ENCODE results near the gene HSPA6.

Gene HSPA6

DNA sequence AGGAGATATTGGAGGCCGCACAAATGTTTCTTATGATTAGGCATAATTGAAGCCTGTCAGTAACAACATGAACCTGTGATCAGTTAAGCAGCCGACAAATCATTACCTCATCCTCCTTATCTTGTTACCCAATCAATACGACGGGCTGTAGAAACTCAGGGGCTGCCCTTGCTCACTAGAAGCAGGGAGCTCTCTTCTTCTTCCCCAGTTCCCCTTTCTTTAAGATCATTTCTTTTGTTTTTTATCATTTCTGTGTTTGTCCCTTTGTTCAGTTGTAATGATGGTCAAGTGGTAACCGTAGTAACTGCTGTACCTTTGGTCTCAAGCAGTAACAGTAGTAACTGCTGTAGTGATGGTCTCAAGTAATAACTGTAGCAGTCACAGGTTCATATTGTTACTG, 32.9 kb upstream of the HSPA6 start:
- Histone ChIP-seq H3K4me3 (ENCODE audit: low read length) (no peak overlapping the region), H3K4me1 (ENCODE audit: control insufficient read depth, insufficient read depth, low read length) (no peaks in the 10 kb centered on the region), H3K9me3 (ENCODE audit: control insufficient read depth, insufficient read depth, low read length) (no peaks in the 10 kb centered on the region), H3K27me3 (ENCODE audit: control insufficient read depth, insufficient read depth, low read length) (no peaks in the 10 kb centered on the region), H3K36me3 (ENCODE audit: control insufficient read depth, insufficient read depth, low read length) (no peaks in the 10 kb centered on the region), H3K27ac (ENCODE audit: low read length) (no peak overlapping the region)
- no CpG with 5 or more reads among the region's 5 CpGs for WGBS (ENCODE audit: insufficient coverage, insufficient read length)
- no peak for DNase-seq (ENCODE audit: low read depth, low spot score)

DNA sequence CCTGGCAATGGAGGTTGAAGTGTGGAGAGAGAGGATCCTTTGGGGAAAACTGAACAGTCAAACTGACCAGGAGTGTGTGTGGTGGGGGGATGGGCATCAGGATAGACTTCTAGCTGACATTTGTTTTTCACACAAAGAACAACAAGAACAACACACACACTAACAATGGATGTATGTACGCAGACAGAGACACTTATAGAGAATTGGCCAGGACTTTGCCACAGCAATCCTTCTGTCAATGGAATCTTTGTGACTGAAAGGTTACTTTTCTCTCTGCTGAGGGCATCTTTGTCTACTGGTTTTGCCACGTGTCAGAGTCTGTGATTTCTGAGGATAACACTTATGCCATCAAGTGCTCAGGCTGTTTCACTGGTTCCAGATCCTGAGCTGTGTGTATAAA, 31.5 kb upstream of the HSPA6 start:
- DNase-seq (ENCODE audit: low read depth, low spot score) = no peak
- no peak overlapping the region for H3K27ac ChIP-seq (ENCODE audit: low read length)
- no peaks in the 10 kb centered on the region for H3K4me1 ChIP-seq (ENCODE audit: control insufficient read depth, insufficient read depth, low read length)
- H3K9me3 ChIP-seq (ENCODE audit: control insufficient read depth, insufficient read depth, low read length) = no peaks in the 10 kb centered on the region
- no peaks in the 10 kb centered on the region for H3K27me3 ChIP-seq (ENCODE audit: control insufficient read depth, insufficient read depth, low read length)
- no peak overlapping the region for H3K4me3 ChIP-seq (ENCODE audit: low read length)
- WGBS (ENCODE audit: insufficient coverage, insufficient read length) = no CpG with 5 or more reads among the region's 2 CpGs
- no peaks in the 10 kb centered on the region for H3K36me3 ChIP-seq (ENCODE audit: control insufficient read depth, insufficient read depth, low read length)

DNA sequence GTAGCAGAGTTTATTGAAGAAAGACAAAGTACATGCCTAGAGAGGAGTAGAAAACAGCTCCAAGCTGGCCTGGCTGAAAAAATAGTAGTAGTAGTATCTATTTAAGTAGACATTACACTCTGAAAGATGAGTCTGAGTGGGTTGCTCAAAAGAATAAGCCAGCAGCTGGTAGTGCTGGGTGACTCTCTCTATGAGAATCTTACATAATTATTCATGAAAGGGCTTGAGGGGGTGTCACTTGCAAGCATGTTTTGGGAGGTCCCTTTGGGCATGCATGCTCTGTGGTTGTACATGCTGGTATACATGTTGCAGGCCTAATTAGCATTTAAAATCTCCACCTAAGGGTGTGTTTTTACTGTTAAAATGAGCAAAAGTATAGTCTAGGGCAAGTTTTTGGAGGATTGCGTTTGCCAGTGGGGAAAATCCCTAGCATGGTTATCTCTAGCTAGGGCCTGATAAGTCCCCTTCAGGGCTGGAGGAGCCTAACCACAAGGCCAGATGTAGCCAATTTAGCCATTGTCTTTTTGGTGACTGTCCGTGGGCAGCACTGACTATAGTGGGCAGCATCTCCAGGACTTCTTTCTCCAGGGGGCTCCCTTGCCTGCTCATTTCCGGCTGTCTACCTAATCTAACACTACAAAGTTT, 30.1 kb upstream of the HSPA6 start:
- no peak overlapping the region for H3K27ac ChIP-seq (ENCODE audit: low read length)
- no CpG with 5 or more reads among the region's 3 CpGs for WGBS (ENCODE audit: insufficient coverage, insufficient read length)
- H3K4me1 ChIP-seq (ENCODE audit: control insufficient read depth, insufficient read depth, low read length) = no peaks in the 10 kb centered on the region
- no peaks in the 10 kb centered on the region for H3K27me3 ChIP-seq (ENCODE audit: control insufficient read depth, insufficient read depth, low read length)
- no peaks in the 10 kb centered on the region for H3K9me3 ChIP-seq (ENCODE audit: control insufficient read depth, insufficient read depth, low read length)
- no peaks in the 10 kb centered on the region for H3K36me3 ChIP-seq (ENCODE audit: control insufficient read depth, insufficient read depth, low read length)
- no peak overlapping the region for H3K4me3 ChIP-seq (ENCODE audit: low read length)
- no peak for DNase-seq (ENCODE audit: low read depth, low spot score)

DNA sequence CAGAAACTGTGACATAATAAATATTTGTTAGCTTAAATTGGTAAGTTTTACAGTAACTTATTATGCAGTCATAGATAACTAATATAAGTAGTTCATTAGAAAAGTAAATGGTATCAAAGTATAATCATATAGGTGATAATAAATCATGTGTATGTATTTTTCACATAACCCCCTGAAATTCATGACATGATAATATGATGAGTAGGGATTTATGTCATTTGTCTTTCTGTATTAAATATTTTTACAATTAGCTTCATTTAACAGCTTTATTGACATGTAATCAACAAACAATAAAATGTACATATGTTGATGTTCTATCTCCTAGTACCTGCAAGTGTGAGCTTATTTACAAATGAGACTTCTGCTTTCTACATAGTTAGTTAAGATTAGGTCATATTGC, 28.9 kb upstream of the HSPA6 start:
- no peak for DNase-seq (ENCODE audit: low read depth, low spot score)
- H3K27me3 ChIP-seq (ENCODE audit: control insufficient read depth, insufficient read depth, low read length) = no peaks in the 10 kb centered on the region
- H3K27ac ChIP-seq (ENCODE audit: low read length) = no peak overlapping the region
- H3K4me1 ChIP-seq (ENCODE audit: control insufficient read depth, insufficient read depth, low read length) = no peaks in the 10 kb centered on the region
- H3K9me3 ChIP-seq (ENCODE audit: control insufficient read depth, insufficient read depth, low read length) = no peaks in the 10 kb centered on the region
- H3K4me3 ChIP-seq (ENCODE audit: low read length) = no peak overlapping the region
- H3K36me3 ChIP-seq (ENCODE audit: control insufficient read depth, insufficient read depth, low read length) = no peaks in the 10 kb centered on the region

DNA sequence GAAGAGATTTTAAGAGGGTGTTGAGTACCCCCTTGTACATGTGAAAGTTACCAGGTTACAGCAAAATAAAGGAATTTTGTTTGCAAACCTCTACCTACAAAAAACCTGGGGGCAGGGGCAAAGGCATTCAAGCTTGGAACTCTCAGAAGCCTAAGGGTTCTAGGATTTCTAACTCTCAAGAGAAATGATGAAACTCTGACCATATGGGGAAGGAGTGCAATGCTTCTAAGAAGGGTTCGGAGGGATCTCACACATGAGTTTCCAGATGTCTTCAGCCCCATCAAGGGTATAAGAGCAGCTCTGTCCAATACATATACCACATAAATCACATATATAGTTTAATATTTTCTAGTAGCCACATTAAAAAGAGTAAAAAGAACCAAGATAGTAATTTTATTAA, 26.4 kb upstream of the HSPA6 start:
- Histone ChIP-seq H3K9me3 (ENCODE audit: control insufficient read depth, insufficient read depth, low read length) (no peaks in the 10 kb centered on the region), H3K27ac (ENCODE audit: low read length) (no peak overlapping the region), H3K4me3 (ENCODE audit: low read length) (no peak overlapping the region), H3K27me3 (ENCODE audit: control insufficient read depth, insufficient read depth, low read length) (no peaks in the 10 kb centered on the region), H3K4me1 (ENCODE audit: control insufficient read depth, insufficient read depth, low read length) (no peaks in the 10 kb centered on the region), H3K36me3 (ENCODE audit: control insufficient read depth, insufficient read depth, low read length) (no peaks in the 10 kb centered on the region)
- no peak for DNase-seq (ENCODE audit: low read depth, low spot score)
- no CpG with 5 or more reads among the region's 1 CpG for WGBS (ENCODE audit: insufficient coverage, insufficient read length)

DNA sequence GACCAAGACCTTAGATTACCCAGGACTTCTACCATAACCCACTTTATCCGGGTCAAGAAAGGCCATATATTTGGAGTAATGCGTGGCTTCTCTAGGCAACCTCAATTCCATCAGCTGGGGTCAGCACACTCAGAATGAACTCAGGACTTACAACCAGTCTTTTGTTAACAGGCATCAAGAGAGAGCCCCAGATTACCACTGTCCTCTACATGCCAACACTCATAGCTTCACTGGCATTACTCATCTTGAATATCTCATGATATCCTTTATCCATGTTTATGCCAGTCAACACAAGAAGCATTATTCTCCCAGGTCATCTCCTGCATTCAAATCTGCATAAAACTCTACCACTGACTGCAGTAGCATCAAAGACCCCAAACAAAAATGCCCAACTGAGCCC, 25.7 kb upstream of the HSPA6 start:
- WGBS (ENCODE audit: insufficient coverage, insufficient read length) = no CpG with 5 or more reads among the region's 2 CpGs
- Histone ChIP-seq H3K27ac (ENCODE audit: low read length) (no peak overlapping the region), H3K4me3 (ENCODE audit: low read length) (no peak overlapping the region), H3K9me3 (ENCODE audit: control insufficient read depth, insufficient read depth, low read length) (no peaks in the 10 kb centered on the region), H3K4me1 (ENCODE audit: control insufficient read depth, insufficient read depth, low read length) (no peaks in the 10 kb centered on the region), H3K27me3 (ENCODE audit: control insufficient read depth, insufficient read depth, low read length) (no peaks in the 10 kb centered on the region), H3K36me3 (ENCODE audit: control insufficient read depth, insufficient read depth, low read length) (no peaks in the 10 kb centered on the region)
- DNase-seq (ENCODE audit: low read depth, low spot score) = no peak

DNA sequence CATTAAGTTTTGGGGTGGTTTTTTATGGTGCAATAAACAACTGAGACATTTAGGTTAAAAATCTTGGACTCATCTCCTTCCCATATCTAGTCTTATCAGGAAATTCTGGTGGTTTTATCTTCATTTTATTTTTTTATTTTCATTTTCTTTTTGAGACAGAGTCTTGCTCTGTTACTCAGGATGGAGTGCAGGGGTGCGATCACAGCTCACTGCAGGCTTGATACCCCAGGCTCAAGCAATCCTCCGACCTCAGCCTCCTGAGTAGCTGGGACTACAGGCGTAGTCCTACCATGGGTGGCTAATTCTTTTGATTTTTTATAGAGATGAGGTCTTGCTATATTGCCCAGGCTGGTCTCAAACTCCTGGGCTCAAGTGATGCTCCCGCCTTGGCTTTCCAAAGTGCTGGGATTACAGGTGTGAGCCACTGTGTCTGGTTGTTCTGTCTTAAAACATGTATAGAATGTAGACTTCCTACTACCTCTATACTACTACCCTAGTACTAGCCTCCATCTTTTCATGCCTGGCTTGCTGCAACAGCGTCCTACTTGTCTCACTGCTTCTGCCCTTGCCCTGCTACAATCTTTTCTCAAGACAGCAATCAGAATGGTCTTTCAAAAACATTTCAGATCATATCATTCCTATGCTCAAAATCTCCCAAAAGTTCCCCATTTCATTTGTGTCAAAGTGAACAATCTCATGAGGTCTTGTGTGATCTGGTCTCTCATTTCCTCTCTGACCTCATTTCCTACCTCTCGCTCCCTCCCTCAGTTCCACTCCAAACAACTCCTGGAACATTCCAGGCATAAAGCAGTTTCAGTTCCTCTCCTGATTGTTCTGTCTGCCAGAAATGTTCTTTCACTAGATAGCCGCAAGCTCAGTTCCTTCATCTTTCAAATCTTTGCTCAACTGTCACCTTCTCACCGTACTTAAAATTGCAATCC, 25.0 kb upstream of the HSPA6 start:
- no peaks in the 10 kb centered on the region for H3K4me1 ChIP-seq (ENCODE audit: control insufficient read depth, insufficient read depth, low read length)
- no peak overlapping the region for H3K27ac ChIP-seq (ENCODE audit: low read length)
- H3K9me3 ChIP-seq (ENCODE audit: control insufficient read depth, insufficient read depth, low read length) = no peaks in the 10 kb centered on the region
- no peaks in the 10 kb centered on the region for H3K27me3 ChIP-seq (ENCODE audit: control insufficient read depth, insufficient read depth, low read length)
- H3K36me3 ChIP-seq (ENCODE audit: control insufficient read depth, insufficient read depth, low read length) = no peaks in the 10 kb centered on the region
- no peak for DNase-seq (ENCODE audit: low read depth, low spot score)
- WGBS (ENCODE audit: insufficient coverage, insufficient read length) = no CpG with 5 or more reads among the region's 8 CpGs
- H3K4me3 ChIP-seq (ENCODE audit: low read length) = no peak overlapping the region

DNA sequence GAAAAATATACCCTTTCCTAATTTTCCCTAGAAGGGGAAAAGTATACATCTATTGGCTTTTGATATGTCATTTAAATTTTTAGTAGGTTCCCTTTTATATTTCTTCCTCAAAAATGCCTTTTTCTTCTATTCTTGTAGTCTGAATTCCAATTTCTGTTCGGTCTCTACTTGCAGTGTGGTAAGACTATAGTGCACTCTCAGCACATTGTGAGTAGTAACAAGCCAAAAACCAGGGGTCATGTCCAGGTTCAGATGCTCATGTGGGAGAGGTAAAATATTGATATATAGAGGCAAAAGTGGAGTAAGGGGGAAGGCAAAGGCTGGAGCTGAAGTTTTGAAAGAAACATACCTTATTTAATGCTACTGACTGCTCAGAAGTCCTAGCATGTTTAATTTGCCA, 23.1 kb upstream of the HSPA6 start:
- DNase-seq (ENCODE audit: low read depth, low spot score) = no peak
- no peaks in the 10 kb centered on the region for H3K9me3 ChIP-seq (ENCODE audit: control insufficient read depth, insufficient read depth, low read length)
- no peak overlapping the region for H3K27ac ChIP-seq (ENCODE audit: low read length)
- no CpG with 5 or more reads among the region's 1 CpG for WGBS (ENCODE audit: insufficient coverage, insufficient read length)
- no peaks in the 10 kb centered on the region for H3K27me3 ChIP-seq (ENCODE audit: control insufficient read depth, insufficient read depth, low read length)
- H3K4me3 ChIP-seq (ENCODE audit: low read length) = no peak overlapping the region
- no peaks in the 10 kb centered on the region for H3K4me1 ChIP-seq (ENCODE audit: control insufficient read depth, insufficient read depth, low read length)
- no peaks in the 10 kb centered on the region for H3K36me3 ChIP-seq (ENCODE audit: control insufficient read depth, insufficient read depth, low read length)

DNA sequence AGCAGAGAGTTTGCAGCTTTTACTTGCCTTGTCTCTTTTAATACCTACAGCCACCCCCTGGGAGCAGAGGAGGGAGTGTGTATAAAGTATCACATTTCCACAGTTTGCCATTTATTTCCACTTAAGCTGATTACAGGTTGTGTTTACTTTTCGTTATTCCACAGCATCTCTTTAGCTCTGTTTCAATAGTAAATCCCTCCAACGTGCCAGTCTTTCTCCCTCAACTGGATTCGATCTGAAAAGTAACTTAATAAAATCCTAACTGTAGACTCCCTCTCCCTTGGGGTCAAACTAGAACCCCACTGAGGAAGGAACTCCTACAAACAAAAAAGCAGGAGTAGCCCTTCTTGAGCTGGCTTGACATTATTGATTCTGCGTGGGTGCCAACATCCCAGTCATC, 22.2 kb upstream of the HSPA6 start:
- Histone ChIP-seq H3K27me3 (ENCODE audit: control insufficient read depth, insufficient read depth, low read length) (no peaks in the 10 kb centered on the region), H3K4me1 (ENCODE audit: control insufficient read depth, insufficient read depth, low read length) (0 out of 2 replicates have a peak, but pooled peaks cover 1% of the 10 kb centered on the region), H3K9me3 (ENCODE audit: control insufficient read depth, insufficient read depth, low read length) (no peaks in the 10 kb centered on the region), H3K27ac (ENCODE audit: low read length) (no peak overlapping the region), H3K36me3 (ENCODE audit: control insufficient read depth, insufficient read depth, low read length) (no peaks in the 10 kb centered on the region), H3K4me3 (ENCODE audit: low read length) (no peak overlapping the region)
- no CpG with 5 or more reads among the region's 4 CpGs for WGBS (ENCODE audit: insufficient coverage, insufficient read length)
- DNase-seq (ENCODE audit: low read depth, low spot score) = no peak

DNA sequence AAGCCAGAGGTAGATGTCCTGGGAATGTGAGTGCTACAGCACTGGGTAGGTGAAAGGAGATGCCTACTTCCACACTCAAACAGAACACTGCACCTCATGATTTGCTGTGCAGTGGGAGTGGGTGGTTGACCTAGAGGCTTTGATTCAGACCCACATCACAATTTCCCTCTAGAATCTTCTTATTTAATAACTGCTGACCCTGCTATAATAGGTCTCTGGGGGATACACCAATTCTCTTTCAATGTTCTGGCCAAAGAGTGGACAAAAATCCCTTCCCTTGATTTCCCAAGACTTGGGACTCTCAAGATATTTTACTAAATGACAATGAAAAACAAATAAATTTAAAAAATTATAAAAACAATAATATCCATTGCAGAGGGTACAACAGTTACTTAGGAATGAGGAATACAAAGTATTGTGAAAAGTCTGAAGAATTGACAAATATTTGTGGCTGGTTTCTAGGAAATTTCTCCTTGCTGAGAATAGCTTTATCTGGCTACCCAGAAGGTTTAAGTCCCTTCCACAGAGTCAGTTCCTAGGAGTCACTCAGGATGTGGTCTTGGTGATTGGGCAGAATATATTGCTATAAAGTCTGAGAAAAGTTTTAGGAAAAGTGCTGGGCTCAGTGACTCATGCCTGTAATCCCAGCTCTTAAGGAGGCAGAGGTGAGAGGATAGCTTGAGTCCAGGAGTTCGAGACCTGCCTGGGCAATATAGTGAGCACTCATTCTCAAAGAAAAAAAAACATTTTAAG, 21.5 kb upstream of the HSPA6 start:
- Histone ChIP-seq H3K4me3 (ENCODE audit: low read length) (no peak overlapping the region), H3K27ac (ENCODE audit: low read length) (no peak overlapping the region), H3K4me1 (ENCODE audit: control insufficient read depth, insufficient read depth, low read length) (0 out of 2 replicates have a peak, but pooled peaks cover 1% of the 10 kb centered on the region), H3K9me3 (ENCODE audit: control insufficient read depth, insufficient read depth, low read length) (no peaks in the 10 kb centered on the region), H3K36me3 (ENCODE audit: control insufficient read depth, insufficient read depth, low read length) (no peaks in the 10 kb centered on the region), H3K27me3 (ENCODE audit: control insufficient read depth, insufficient read depth, low read length) (no peaks in the 10 kb centered on the region)
- DNase-seq (ENCODE audit: low read depth, low spot score) = no peak
- no CpG with 5 or more reads among the region's 1 CpG for WGBS (ENCODE audit: insufficient coverage, insufficient read length)
